HCEC 1CT (cell line): ENCODE data around the gene HS3ST5.

ENCODE experiments used
- DNase-seq: peaks from one replicate; pipeline ENCODE4 v3.0.0-alpha.2; 2017

HS3ST5 gene

GRCh38 chr6:114144887-114145851, 197.7 kb downstream of the HS3ST5 start:
- no peak for DNase-seq

GRCh38 chr6:114142258-114142657, 200.6 kb downstream of the HS3ST5 start:
- DNase-seq = no peak

GRCh38 chr6:114140416-114140815, 202.4 kb downstream of the HS3ST5 start:
- no peak for DNase-seq

- no peak for DNase-seq
Measured at GRCh38 chr6:114138577-114139248, 204.1 kb downstream of the HS3ST5 start.

GRCh38 chr6:114135363-114135971, 207.4 kb downstream of the HS3ST5 start:
- DNase-seq = no peak

- no peak for DNase-seq
Measured at GRCh38 chr6:114133816-114134215, 209.0 kb downstream of the HS3ST5 start.

- no peak for DNase-seq
Measured at GRCh38 chr6:114131945-114132344, 210.9 kb downstream of the HS3ST5 start.

- DNase-seq = no peak
Measured at GRCh38 chr6:114125576-114125975, 217.2 kb downstream of the HS3ST5 start.

GRCh38 chr6:114121913-114122662, 220.7 kb downstream of the HS3ST5 start:
- DNase-seq = no peak

- DNase-seq = no peak
Measured at GRCh38 chr6:114119056-114119455, 223.8 kb downstream of the HS3ST5 start.

- DNase-seq = no peak
Measured at GRCh38 chr6:114115652-114116051, 227.2 kb downstream of the HS3ST5 start.

- DNase-seq = peak; percentile 58
Measured at GRCh38 chr6:114108119-114109002, 234.5 kb downstream of the HS3ST5 start.

- DNase-seq = no peak
Measured at GRCh38 chr6:114106020-114106419, 236.8 kb downstream of the HS3ST5 start.

- no peak for DNase-seq
Measured at GRCh38 chr6:114101255-114101654, 241.6 kb downstream of the HS3ST5 start.

- DNase-seq = peak; percentile 55
Measured at GRCh38 chr6:114100215-114100994, 242.4 kb downstream of the HS3ST5 start.

- DNase-seq = peak; percentile 39
Measured at GRCh38 chr6:114096561-114097172, 246.2 kb downstream of the HS3ST5 start.

- DNase-seq = no peak
Measured at GRCh38 chr6:114092943-114093342, 249.9 kb downstream of the HS3ST5 start.

GRCh38 chr6:114090626-114091025, 252.2 kb downstream of the HS3ST5 start:
- DNase-seq = no peak

GRCh38 chr6:114087496-114087895, 255.3 kb downstream of the HS3ST5 start:
- DNase-seq = peak; percentile 19

GRCh38 chr6:114085211-114085610, 257.6 kb downstream of the HS3ST5 start:
- DNase-seq = peak; percentile 23
